RCC 7860 (cell line): ENCODE results near the gene C19orf12.

Experiments used
- DNase-seq: peaks from one replicate; pipeline ENCODE4 v3.0.0-alpha.2; 2015; ENCODE audit warnings: low spot score
- FAIRE-seq: peaks from 2 replicates; lab custom pipeline; 2012; peaks lifted over from hg19 to GRCh38; lab: Jason Lieb, UNC

C19orf12 gene

DNA sequence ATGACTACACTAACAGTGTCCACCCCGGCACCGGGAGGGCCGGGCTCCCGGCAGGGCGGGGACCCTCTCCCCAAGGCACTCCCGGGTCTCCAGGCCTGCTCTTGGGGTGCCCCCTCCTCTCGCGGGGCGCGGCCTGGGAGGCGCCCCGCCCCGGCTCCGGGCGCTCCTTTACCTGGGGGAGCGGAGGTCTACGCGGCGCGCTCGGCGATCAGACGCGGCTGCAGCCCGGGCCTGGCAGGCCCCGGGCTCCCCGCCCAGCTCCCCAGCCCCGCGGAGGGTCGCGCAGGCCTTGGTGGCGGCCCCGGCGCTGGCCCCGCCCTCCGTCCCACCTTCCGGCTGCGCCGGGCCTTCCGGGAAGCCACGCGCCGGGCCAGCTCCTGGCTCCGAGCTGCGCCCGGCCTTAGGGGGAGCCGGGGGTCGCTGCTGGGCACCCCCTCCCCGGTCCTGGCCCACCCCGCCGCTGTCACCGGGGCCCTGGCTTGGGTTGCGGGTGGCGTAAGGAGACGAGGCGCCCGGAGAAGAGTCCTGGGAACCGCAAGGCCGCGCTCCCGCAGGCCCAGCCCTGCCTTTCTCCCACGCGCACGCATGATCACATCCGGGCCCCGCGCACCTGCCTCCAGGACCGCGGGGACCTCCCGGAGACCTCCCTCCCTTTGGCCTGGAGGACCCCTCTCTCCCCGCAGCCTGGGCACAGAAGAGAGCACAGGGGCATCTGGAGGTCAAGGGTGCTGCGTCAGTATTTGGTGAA lies at the start of gene C19orf12:
Gene C19orf12, minus strand, starts transcription at position 309 of the 748 bp plus-strand sequence. CDS start 6,848 bp downstream, outside the sequence.
- no peak for FAIRE-seq

DNA sequence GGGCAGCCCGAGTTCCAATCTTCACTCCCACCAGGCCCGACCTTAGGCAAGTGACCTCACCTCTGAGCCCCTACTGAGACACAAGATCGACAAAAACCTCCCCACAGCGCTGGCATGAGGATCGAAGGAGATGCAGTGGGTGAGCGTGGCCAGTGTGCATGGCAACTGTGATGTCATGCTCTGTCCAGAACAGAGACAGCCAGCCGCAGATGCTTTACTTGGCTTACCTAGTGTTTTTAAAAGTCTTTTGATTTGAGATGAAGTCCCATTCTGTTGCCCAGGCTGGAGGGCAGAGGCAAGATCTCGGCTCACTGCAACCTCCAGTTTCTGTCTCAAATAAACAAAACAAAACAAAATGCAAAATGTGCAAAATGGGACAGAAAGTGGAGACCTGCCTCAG lies 49.3 kb upstream of the C19orf12 start:
- FAIRE-seq, result no peak
- no peak for DNase-seq

More for the DNA sequence above, at the start of gene C19orf12:
- DNase-seq, result peak; percentile 3

DNA sequence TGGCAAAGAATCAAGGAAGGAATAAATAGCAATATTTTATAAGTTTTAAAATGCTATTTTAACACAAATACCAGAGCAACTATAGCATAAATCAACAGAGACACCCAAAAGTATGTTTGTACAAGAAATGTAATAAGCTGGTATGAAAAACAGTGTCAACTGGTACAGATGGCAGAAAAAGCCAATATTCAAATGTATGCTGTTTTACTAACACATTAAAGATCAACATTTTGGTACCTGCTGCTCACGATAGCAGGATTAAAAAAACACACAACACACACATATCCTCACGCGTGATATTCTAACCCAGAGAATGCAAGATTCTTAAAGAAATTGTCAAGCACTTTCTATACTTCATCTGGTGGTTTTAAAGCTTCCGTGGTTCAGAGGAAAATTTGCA lies 48.1 kb upstream of the C19orf12 start:
- FAIRE-seq, result no peak
- no peak for DNase-seq

DNA sequence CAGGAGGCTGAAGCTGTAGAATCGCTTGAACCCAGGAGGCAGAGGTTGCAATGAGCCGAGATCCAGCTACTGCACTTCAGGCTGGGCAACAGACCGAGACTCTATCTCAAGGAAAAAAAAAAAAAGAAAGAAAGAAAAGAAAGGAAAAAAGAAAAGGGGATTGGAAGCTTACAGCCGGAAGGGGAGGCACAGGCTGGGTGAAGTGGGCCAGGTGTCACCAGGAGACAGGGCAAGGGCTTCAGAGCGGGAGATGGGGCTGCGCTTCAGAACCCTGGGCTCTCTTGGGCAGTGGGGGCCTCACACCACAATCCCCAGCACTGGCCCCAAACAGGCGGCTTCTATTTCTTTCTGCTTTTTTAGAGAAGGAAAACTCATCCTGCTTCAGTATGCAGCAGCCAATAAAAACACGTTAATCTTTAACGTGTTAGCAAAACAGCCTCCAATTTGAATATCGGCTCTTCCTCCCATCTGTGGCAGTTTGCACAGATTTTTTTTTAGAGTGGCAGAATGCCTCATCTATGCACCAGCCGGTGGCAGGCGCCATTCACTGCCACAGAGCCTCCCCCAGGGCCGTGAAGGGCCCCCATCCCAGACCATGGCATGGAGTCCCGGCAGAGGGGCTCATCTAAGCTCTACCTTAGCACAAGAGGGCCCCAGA lies 46.6 kb upstream of the C19orf12 start:
- DNase-seq (no peak), FAIRE-seq (no peak)

DNA sequence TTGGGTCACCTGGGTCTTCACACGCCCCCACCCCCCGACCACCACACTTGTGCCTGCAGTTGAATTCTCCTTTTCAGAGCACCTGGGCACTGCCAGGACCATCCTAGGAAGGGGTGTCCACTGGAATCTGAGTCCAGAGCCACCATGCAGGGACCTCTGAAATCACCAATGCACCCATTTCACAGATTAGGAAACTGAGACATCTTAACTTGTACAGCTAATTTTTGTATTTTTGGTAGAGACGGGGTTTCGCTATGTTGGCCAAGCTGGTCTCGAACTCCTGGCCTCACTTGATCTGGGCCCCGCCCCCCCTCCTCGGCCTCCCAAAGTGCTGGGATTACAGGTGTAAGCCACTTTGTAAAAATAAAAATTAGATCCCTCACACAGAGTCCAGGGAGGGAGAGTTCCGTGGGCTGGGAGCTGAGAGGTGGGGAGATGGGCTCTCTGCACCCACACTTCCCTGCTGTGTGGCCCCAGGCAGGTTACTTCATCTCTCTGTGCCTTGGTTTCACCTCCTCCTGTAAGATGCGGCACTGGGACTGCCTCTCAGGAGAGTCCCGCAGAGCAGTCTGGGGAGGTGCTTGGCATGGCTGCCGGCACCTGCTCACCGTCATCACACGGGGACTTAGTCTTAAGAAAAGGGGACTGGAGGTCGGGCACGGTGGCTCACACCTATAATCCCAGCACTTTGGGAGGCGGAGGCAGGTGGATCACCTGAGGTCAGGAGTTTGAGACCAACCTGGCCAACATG lies 45.9 kb upstream of the C19orf12 start:
- DNase-seq, result no peak
- FAIRE-seq, result no peak

DNA sequence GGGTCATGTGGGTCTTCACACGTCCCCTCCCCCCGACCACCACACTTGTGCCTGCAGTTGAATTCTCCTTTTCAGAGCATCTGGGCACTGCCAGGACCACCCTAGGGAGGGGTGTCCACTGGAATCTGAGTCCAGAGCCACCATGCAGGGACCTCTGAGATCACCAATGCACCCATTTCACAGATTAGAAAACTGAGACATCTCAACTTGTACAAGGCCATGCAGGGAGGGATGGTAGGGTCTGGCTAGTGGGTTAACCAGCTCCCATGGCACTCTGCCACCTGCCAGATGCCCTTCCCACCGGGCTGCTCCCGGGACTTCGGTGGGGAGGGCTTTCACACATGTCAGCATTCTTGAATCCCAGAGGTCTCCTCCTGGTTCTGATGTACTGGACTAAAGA lies 44.3 kb upstream of the C19orf12 start:
- FAIRE-seq, result no peak
- DNase-seq, result no peak

DNA sequence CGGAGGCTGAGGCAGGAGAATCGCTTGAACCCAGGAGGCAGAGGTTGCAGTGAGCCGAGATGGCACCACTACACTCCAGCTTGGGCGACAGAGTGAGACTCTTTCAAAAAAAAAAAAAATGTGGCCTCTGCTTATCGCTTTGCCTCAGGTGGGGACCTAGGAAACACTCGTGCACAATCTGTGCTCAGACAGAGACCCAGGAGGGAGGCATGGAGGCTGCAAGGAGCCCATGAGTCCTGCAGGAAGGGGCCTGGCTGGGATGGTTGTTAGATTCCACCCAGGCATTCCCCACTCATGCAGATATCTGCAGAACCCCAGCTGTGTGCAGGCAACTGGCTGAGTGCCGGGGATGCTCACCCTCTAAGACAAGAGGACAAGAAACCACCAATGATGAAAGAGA lies 43.8 kb upstream of the C19orf12 start:
- DNase-seq, result no peak
- FAIRE-seq, result no peak

DNA sequence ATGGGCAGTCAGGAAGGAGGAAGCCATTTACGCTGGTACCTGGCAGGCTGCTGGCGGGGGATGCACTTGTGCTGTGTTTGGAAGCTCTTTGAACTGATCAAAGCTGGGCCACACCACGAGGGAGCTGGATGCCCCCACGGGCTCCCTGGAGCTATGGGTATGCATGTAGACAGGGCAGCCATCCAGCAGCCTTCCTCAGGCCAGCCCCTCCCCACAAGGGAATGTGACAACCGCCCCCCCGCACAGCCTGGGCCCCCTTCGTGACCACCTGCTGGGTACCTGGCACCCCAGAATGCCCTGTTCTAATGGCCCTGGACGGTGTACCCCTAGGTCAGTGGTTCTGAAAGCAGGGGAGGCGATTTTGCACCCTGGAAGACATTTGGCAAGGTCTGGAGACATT lies 42.5 kb upstream of the C19orf12 start:
- no peak for FAIRE-seq
- DNase-seq, result no peak

DNA sequence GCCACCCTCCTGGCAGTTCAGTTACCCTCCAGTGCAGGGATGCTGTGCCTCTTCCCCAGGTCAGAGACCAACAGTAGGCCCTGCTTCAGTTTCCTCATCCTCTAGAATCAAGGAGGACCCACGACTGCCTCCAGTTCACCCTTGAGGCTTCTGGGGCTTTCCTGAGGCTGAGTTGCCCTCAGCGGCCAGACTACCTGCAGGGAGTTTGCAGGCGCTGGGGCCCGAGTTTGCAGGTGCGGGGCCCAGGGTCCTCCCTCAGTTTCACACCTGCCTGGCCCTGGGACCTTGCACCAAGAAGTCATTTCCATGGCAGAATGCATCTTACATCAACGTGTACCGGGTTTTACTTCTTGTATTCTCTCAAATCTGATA lies 38.9 kb upstream of the C19orf12 start:
- DNase-seq (no peak), FAIRE-seq (no peak)

DNA sequence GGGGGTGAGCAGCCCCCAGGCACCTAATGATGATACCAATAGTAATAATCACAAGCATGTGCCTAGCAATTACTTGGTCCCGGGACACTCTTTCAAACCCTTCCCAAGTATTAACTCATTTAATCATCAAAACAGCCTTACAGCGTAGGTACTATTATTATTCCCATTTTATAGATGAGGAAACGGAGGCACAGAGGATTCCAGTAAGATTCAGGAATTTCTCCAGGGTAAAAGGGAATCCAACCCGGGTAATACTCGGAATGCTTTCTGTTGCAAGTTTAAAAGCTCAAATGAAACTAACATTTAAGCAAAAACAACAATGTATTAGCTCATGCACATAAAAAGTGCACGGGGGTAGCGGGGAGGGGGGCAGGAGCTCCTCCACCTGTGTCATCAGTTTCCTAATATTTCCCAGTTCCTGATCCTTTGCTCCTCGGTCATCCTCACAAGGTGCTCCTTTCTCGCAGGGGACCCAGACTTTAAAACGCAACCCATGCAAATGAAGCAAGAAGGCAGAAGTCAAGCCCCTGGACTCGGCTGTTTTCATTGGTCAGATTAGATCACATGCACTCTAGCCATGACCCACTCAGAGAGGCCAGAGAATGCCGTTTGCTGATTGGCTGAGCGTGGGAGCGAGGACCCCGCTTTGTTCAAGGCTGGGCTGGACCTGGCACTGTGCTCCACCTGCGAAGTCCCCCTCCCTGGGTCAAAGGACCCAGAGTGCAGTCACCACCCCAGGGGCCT lies 38.3 kb upstream of the C19orf12 start:
- no peak for DNase-seq
- no peak for FAIRE-seq

DNA sequence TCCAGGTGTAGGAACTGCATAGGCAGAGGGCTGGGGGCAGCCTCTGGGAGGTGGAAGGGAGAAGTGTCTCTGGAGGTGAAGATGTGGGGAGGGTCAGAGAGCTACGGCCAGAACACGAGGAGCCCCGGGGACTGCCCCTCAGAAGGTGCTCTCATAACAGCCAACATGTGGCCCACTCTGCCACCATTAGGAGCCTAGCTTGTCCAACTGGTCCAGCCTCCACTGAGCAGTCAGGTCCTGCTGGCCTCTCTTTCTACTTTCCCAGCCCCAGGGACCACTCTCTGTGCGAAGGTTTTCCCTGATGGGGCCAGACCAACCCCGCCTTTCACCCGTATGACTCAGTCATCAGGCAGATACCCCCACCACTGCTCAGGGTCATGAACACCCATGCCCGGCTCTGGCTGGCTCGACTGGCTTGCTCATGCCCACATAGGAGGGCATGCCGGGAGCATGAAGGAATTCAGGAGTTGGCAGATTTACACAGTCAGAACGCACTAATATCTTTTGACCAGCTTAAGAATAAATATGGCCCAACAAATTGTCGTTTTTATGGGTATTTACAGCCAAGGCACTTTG lies 37.5 kb upstream of the C19orf12 start:
- no peak for DNase-seq
- FAIRE-seq, result no peak

DNA sequence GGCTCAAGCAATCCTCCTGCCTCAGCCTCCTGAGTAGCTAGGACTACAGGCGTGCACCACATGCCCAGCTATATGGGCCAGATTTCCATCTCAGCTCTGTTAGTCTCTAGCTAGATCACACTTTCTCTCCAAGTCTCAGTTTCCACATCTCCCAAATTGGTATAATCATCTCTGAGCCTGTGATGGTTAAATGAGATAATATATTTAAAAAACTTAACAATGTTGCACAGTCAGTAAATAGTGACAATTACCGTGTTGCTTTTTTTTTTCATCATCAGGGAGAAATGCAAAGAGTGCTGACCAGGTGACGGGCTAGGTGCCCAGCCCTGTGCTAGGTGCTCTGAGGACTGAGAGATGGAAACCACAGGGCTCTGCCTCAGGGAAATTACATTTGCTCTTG lies 36.9 kb upstream of the C19orf12 start:
- no peak for FAIRE-seq
- DNase-seq, result no peak

DNA sequence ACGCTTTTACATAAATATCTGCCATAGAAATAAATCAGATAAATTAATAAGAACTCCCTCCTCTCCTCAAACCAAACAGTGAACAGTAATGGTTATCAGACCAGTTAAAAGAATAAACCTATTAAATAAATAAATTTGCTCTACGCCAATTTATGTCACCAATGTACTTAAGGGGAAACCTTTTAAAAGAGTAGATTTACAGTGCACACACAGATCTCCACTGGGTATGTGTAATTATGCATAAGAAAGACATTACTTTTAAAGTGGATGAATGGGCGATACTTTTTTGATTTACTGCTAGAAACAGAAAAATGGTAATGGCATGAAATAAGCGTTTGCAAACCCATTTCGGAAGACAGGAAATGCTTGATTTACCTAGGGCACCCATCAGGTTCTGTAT lies 34.9 kb upstream of the C19orf12 start:
- FAIRE-seq, result no peak
- no peak for DNase-seq

DNA sequence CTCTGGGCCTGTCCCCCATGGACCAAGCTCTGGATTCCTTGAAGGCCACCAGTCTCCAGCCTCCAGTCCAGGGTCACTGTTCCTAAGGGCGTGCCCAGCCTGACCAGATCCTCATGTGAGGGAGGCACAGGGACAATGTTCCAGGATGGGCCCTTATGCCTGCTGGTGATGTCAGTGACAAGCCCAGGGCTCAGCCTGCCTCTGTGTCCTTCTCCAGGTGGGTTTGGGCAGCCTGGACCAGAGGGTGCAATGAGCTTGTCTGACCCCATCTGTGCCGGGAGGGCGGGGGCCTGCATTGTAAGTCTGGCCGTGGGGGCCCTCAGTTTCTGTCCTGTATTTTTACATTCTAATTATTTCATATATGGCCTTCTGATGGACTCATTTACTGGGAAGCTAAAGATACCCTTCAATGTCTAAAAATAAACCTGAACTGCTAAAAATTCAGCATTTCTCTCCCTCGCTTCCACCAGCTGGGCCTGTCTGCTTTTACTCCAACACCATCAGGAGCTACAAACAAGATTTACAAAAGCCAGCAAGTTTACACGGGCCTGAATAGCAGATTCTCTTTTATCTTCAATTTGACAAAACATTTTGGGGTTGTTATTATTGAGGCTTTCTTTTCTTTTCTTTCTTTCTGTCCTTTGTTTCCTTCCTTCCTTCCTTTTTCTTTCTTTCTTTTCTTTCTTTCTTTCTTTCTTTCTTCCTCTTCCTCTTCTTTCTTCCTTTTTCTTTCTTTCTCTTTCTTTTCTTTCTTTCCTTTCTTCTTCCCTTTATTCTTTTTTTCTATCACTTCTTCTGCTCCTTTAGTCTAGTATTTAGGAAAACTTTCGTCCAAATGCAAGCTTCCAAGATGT lies 34.2 kb upstream of the C19orf12 start:
- DNase-seq (no peak), FAIRE-seq (no peak)

DNA sequence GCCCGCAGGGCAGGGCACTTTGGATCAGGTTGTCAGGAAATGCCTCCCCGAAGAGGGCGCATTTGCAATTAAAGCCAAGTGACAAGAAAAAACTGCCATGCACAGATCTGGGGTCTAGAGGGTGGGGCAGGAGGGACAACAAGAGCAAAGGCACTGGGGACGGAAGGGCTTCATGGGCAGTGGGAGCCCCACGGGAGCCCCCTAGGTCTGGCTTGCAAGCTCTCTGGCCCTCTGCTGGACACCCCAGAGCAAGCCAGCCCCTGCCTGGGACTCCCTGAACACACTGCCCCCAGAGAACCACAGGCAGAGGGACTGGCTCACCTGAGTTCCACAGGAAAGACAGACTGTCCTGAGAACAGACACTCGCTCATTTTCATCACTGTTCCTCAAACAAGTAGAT lies 30.2 kb upstream of the C19orf12 start:
- no peak for FAIRE-seq

DNA sequence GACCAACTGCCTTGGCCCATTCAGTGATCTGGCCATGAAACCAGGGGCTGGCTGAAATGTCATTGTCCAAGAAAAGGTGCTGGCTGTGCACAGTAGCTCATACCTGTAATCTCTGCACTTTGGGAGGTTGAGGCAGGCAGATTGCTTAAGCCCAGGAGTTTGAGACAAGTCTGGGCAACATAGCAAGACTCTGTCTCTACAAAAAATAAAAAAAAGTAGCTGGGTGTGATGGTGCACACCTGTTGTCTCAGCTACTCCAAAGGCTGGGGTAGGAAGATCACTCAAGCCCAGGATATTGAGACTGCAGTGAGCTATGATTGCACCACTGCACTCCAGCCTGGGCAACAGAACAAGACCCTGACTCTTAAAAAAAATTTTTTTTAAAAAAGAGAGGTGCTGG lies 28.6 kb upstream of the C19orf12 start:
- DNase-seq (no peak), FAIRE-seq (no peak)

More for the DNA sequence above, 30.2 kb upstream of the C19orf12 start:
- DNase-seq, result no peak

DNA sequence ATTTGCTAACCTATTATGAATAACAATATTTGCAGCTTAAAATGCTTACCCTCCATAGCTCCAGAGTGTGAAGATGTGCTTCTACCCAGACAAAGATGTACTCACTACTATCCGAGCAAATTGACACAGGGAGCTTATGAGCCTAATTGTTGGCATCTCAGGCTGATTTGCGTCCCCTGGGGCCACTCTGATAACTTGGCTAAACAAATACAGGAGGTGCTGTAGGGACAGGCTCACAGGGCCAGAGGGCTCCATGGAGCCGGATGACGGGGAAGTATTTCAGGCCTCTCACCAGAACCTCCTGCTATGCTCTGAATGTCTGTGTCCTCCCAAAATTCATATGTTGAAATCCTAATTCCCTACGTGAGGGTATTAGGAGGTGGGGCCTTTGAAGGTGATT lies 26.7 kb upstream of the C19orf12 start:
- FAIRE-seq (no peak), DNase-seq (no peak)

DNA sequence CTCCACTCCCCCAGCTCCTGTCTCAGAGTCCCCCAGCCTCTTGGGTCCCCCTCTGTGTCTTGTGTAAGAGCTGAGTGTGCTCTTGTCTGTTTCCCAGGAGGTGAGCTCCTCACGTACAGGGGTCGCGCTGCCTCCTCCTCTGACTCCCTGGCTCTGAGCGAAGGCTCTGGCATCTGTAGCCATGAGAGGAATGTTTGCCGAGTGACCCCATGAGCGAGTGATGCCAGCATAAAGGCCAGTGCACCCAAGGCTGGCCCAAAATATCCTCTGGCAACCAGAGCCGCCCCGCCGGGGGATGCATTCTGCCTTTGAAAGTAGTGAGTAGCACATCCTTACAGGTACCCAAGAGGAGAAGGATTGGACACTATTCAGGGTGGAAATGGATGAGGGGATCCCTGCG lies 26.2 kb upstream of the C19orf12 start:
- FAIRE-seq (no peak), DNase-seq (no peak)

DNA sequence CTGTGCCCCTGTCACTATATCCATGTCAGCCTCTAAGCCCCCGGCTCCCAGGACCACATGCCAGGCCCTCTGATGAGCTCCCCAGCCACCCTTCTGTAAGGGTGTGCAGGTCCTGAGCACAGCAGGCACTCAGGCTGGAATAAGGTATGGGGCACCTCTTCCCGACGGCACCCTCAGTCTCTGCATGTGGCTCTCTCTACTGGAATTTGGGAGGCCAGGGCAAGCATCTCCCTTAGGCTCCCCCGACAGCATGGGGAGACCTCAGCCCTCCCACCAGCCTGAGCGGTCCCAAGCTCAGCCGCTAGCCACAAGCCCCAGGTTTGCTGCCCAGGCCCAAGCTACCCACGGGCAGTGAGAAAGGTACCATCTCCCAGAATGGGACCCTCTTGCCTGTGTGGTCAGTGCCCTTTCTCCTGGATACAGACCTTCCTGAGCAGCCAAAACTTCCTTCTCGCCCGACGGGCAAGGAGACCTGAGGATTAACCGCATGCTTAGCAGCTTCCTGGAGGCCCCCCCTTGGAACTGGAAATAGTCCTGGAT lies 22.5 kb upstream of the C19orf12 start:
- FAIRE-seq (no peak), DNase-seq (no peak)

DNA sequence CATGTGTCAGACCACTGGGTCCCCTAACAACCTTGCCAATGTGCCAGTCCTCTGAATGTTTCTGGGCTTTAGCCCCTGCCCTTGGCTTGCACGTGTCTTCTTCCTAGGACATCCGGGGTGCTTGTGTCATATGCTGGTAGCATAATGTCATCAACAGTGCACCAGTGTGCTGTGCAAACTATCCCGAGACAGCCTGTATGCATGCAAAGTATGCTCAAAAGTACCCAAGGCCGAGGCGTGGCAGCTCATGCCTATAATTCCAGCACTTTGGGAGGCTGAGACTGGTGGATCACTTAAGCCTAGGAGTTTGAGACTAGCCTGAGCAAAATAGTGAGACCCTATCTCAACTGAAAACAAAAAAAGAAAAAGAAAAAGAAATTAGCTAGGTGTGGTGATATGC lies 20.8 kb upstream of the C19orf12 start:
- FAIRE-seq, result no peak
- DNase-seq, result no peak
